Adrenal gland (tissue), 12 donors: ENCODE measurements around the gene SLC41A2. TPM values are rescaled to one million over a fixed set of nuclear protein-coding genes. Genes with fewer than 3 reads are reported as not detected.

Experiments
- DNase-seq, 7 donors: peaks; one replicate each; pipeline ENCODE4 v3.0.0-alpha.2; 2019 to 2020
- H3K27ac ChIP-seq, 5 donors: fragments of 200-600 bp; sonication (generic) in 4 of 5; 1 replicate in 3 of 5; 2 replicates in 2 of 5; pipeline versions ENCODE4 v1.5.1 to v1.8.0; 2016 to 2020; ENCODE audit warnings: mild to moderate bottlenecking in 1 of 5
- H3K27me3 ChIP-seq: fragments of 200-600 bp; 2 replicates; pipeline ENCODE4 v1.8.0; 2021
- H3K36me3 ChIP-seq, 2 donors: fragments of 200-600 bp; replicated peaks in 1 of 2; 1 replicate in 1 of 2; 2 replicates in 1 of 2; pipeline versions ENCODE4 v1.5.1 to v1.8.0; 2018 to 2022
- H3K4me1 ChIP-seq, 2 donors: fragments of 200-600 bp; replicated peaks in 1 of 2; 1 replicate in 1 of 2; 2 replicates in 1 of 2; pipeline versions ENCODE4 v1.5.1 to v1.8.0; 2018 to 2021
- H3K4me3 ChIP-seq, 4 donors: fragments of 200-600 bp; sonication (generic) in 3 of 4; one replicate each; pipeline ENCODE4 v1.5.1; 2016 to 2018
- H3K9me3 ChIP-seq, 3 donors: fragments of 200-600 bp; sonication (generic) in 1 of 3; replicated peaks in 1 of 3; 1 replicate in 2 of 3; 2 replicates in 1 of 3; pipeline versions ENCODE4 v1.5.1 to v1.8.0; 2016 to 2021
- POLR2A ChIP-seq, 2 donors: fragments of 450-650 bp; IDR thresholded peaks; one replicate each; pipeline ENCODE4 v1.6.1; 2017; ENCODE audit warnings: antibody characterized with exemption in 2 of 2, mild to moderate bottlenecking in 2 of 2, moderate library complexity in 1 of 2
- WGBS, 4 donors: extraction: QIAGEN DNeasy Blood & Tissue Kit in 2 of 4; methylation state at CpG; one replicate each; pipeline versions ENCODE4 v1.1.5 to v1.1.7; 2013 to 2017; 5-methylcytosine and 5-hydroxymethylcytosine counted together
- intact Hi-C, 2 donors: fragments of 100-400 bp; cut with DNase I; formaldehyde crosslinking; loops; one replicate each; pipeline versions ENCODE4 v1.14.1 to v1.15.0; 2022 to 2023
- polyA plus RNA-seq, 3 donors: library from polyadenylated mRNA; stranded (reverse); fragments of 200-250 nt in 2 of 3; fragments of 350-450 nt in 1 of 3; fragmentation: Illumina TruSeq in 1 of 3; extraction: RNeasy Lipid Tissue Mini Kit (QIAGEN cat#74804) in 1 of 3; gene quantifications; one replicate each; pipeline ENCODE4 v1.2.3, GENCODE V29; 2013 to 2014
- total RNA-seq, 9 donors: library from RNA; depleted of rRNA in 4 of 9; stranded (reverse); fragments of >200 nt in 4 of 9; fragments of 120-200 nt in 1 of 9; fragmentation: NEBNext Ultra II Directional in 1 of 9; extraction: Animal tissue kit (Norgen Biotek cat#: 25700) in 1 of 9; gene quantifications; one replicate each; pipeline versions ENCODE4 v1.1.0 to v1.2.4, GENCODE V29; 2013 to 2023
- TF ChIP-seq, protein P1 (sequence below), 6 experiments: fragments of 450-650 bp in 4 of 6; fragments of 200-600 bp in 2 of 6; sonication (generic) in 1 of 6; IDR thresholded peaks; 1 replicate in 5 of 6; 2 replicates in 1 of 6; pipeline versions ENCODE4 v1.5.1 to v1.8.0; 2016 to 2021; ENCODE audit warnings: antibody characterized with exemption in 6 of 6, mild to moderate bottlenecking in 2 of 6, moderate library complexity in 1 of 6
- donor health status: healthy with polysubstance abuse.
- donor health status: Bipolar disorder and iron deficiency.
- donor health status: DM: yes; HTN: yes; CAD: no.
- donor health status: DM: no; HTN: no; CAD: no.
- donor health status: DM: no; HTN: no; CAD: no.
- donor health status: DM: yes; HTN: yes; CAD: no.

Gene SLC41A2
- total and polyA plus RNA-seq, 12 donors: 3.0 to 54.7 (median 35.4) TPM

GRCh38 chr12:104935886-104936285 is 22.2 kb downstream of the SLC41A2 start:
- Histone ChIP-seq H3K36me3 (no peaks in the 10 kb centered on the region), H3K4me1 (no peaks in the 10 kb centered on the region), H3K9me3 (no peaks in the 10 kb centered on the region), H3K27me3 (no peaks in the 10 kb centered on the region), H3K4me3 (no peak overlapping the region), H3K27ac (no peak overlapping the region)
- TF ChIP-seq POLR2A (IDR thresholded peaks at IDR 0.05): no peak
- TF ChIP-seq, protein P1, sequence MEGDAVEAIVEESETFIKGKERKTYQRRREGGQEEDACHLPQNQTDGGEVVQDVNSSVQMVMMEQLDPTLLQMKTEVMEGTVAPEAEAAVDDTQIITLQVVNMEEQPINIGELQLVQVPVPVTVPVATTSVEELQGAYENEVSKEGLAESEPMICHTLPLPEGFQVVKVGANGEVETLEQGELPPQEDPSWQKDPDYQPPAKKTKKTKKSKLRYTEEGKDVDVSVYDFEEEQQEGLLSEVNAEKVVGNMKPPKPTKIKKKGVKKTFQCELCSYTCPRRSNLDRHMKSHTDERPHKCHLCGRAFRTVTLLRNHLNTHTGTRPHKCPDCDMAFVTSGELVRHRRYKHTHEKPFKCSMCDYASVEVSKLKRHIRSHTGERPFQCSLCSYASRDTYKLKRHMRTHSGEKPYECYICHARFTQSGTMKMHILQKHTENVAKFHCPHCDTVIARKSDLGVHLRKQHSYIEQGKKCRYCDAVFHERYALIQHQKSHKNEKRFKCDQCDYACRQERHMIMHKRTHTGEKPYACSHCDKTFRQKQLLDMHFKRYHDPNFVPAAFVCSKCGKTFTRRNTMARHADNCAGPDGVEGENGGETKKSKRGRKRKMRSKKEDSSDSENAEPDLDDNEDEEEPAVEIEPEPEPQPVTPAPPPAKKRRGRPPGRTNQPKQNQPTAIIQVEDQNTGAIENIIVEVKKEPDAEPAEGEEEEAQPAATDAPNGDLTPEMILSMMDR (IDR thresholded peaks at IDR 0.05): no peak
- DNase-seq: no peak
- intact Hi-C loops: no loop called here
- WGBS, 4 donors: 68 to 97% (median 94%) methylated on average over 2 of the region's 2 CpGs

DNA sequence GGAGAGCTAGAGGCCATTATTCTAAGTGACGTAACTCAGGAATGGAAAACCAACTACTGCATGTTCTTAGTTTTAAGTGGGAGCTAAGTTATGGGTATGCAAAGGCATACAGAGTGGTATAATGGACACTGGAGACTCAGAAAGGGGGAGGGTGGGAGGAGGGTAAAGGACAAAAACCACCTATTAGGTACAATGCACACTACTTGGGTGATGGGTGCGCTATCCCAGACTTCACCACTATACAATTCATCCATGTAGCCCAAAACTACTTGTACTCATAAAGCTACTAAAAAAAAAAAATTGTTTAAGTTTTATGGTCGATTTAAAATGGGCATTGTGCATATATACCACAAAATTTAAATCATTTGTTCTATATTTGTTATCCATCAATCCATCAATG is 24.3 kb downstream of the SLC41A2 start:
- no peak overlapping the region for H3K4me3 ChIP-seq
- H3K4me1 ChIP-seq: no peaks in the 10 kb centered on the region
- H3K36me3 ChIP-seq: no peaks in the 10 kb centered on the region
- DNase-seq: no peak
- no peaks in the 10 kb centered on the region for H3K27me3 ChIP-seq
- intact Hi-C loops: no loop called here
- H3K9me3 ChIP-seq: no peaks in the 10 kb centered on the region
- TF ChIP-seq, protein P1 (IDR thresholded peaks at IDR 0.05): no peak
- no peak for TF ChIP-seq POLR2A (IDR thresholded peaks at IDR 0.05)
- 56 to 98% (median 81%) methylated on average over 3 of the region's 3 CpGs for WGBS, 4 donors
- H3K27ac ChIP-seq: no peak overlapping the region

- no peaks in the 10 kb centered on the region for H3K4me1 ChIP-seq
- 90 to 97% (median 93%) methylated on average over 1 of the region's 1 CpG for WGBS, 4 donors
- no peak for DNase-seq
- no peaks in the 10 kb centered on the region for H3K9me3 ChIP-seq
- intact Hi-C loops: no loop called here
- H3K36me3 ChIP-seq: no peaks in the 10 kb centered on the region
- H3K27me3 ChIP-seq: no peaks in the 10 kb centered on the region
- H3K27ac ChIP-seq: no peak overlapping the region
- TF ChIP-seq POLR2A (IDR thresholded peaks at IDR 0.05): no peak
- TF ChIP-seq, protein P1 (IDR thresholded peaks at IDR 0.05): no peak
- no peak overlapping the region for H3K4me3 ChIP-seq
These were observed 25.0 kb downstream of the SLC41A2 start for GRCh38 chr12:104933128-104933527.

- DNase-seq: no peak
- Histone ChIP-seq H3K4me3 (no peak overlapping the region), H3K36me3 (no peaks in the 10 kb centered on the region), H3K9me3 (no peaks in the 10 kb centered on the region), H3K27me3 (no peaks in the 10 kb centered on the region), H3K27ac (no peak overlapping the region), H3K4me1 (no peaks in the 10 kb centered on the region)
- WGBS, 4 donors: 73 to 89% (median 85%) methylated on average over 4 of the region's 4 CpGs
- intact Hi-C loops: no loop called here
- TF ChIP-seq, protein P1 (IDR thresholded peaks at IDR 0.05): no peak
- no peak for TF ChIP-seq POLR2A (IDR thresholded peaks at IDR 0.05)
These were observed 27.4 kb downstream of the SLC41A2 start for GRCh38 chr12:104930388-104931326.
